GM18505 (cell line): ENCODE results near the gene ZNF689.

Experiments used
- ATAC-seq: cut with Tn5 transposase; IDR thresholded peaks from one replicate; pipeline ENCODE4 v1.9.1; 2021; ENCODE audit not compliant: unreplicated experiment
- POLR2A ChIP-seq: IDR thresholded peaks from 4 replicates; pipeline ENCODE4 v1.6.1; 2011; ENCODE audit warnings: borderline replicate concordance; ENCODE audit not compliant: insufficient read depth, insufficient read length; ENCODE audit errors: extremely low read depth

The ZNF689 gene

GRCh38 chr16:30557957-30558788 is 52.0 kb downstream of the ZNF689 start, which contains the start of gene ZNF764:
Gene ZNF764, minus strand, starts transcription at chr16:30558374. Its CDS starts 192 bp downstream, at chr16:30558182.
- peak; percentile 80 for TF ChIP-seq POLR2A
- peak; percentile 89 for ATAC-seq

- peak; percentile 2 for ATAC-seq
- no peak for TF ChIP-seq POLR2A
Observed at GRCh38 chr16:30557707-30557956, 52.6 kb downstream of the ZNF689 start.

- TF ChIP-seq POLR2A = no peak
- ATAC-seq = no peak
Observed at GRCh38 chr16:30556125-30556473, 54.1 kb downstream of the ZNF689 start.

- no peak for TF ChIP-seq POLR2A
- ATAC-seq = no peak
Observed at GRCh38 chr16:30555315-30556124, 54.7 kb downstream of the ZNF689 start.

- TF ChIP-seq POLR2A = no peak
- no peak for ATAC-seq
Observed at GRCh38 chr16:30554557-30555314, 55.5 kb downstream of the ZNF689 start.

- TF ChIP-seq POLR2A = no peak
- ATAC-seq = no peak
Observed at GRCh38 chr16:30553393-30553899, 56.7 kb downstream of the ZNF689 start.

GRCh38 chr16:30552956-30553355 is 57.2 kb downstream of the ZNF689 start:
- ATAC-seq = no peak
- TF ChIP-seq POLR2A = no peak
